ENCODE measurements around the gene NGEF.

DNA sequence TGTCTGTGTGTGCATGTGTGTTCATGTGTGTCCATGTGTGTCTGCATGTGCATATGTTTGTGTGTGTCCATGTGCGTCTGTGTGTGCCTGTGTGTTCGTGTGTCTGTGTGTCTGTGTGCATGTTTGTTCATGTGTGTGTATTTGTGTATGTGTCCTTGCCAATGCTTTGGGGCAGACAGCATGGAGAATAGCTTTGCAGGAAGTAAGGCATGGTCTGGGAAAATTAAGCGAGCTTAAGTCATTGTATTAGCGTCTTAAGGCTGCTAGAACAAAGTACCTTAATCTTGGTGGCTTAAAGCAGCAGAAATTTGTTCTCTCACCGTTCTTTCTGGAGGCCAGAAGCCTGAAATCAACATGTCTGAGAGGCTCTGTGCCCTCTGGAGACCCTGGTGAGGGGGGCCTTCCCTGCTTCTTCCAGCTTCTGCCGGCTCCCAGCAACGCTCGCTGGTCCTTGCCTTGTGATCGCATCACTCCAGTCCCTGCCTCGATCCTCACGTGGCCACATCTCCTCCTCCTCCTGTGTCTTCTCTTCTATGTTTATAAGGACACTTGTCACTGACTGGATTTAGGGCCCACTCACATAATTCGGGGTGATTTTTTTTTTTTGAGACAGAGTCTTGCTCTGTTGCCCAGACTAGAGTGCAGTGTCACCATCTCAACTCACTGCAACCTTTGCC, 23.2 kb upstream of the NGEF start:
- TF ChIP-seq ESRRA (IDR thresholded peaks at IDR 0.05; ENCODE audit: low read length) = no peak
- TF ChIP-seq, protein P1, sequence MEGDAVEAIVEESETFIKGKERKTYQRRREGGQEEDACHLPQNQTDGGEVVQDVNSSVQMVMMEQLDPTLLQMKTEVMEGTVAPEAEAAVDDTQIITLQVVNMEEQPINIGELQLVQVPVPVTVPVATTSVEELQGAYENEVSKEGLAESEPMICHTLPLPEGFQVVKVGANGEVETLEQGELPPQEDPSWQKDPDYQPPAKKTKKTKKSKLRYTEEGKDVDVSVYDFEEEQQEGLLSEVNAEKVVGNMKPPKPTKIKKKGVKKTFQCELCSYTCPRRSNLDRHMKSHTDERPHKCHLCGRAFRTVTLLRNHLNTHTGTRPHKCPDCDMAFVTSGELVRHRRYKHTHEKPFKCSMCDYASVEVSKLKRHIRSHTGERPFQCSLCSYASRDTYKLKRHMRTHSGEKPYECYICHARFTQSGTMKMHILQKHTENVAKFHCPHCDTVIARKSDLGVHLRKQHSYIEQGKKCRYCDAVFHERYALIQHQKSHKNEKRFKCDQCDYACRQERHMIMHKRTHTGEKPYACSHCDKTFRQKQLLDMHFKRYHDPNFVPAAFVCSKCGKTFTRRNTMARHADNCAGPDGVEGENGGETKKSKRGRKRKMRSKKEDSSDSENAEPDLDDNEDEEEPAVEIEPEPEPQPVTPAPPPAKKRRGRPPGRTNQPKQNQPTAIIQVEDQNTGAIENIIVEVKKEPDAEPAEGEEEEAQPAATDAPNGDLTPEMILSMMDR (IDR thresholded peaks at IDR 0.05 in 2 of 3, conservative IDR thresholded peaks at IDR 0.05 in 1 of 3; ENCODE audit: control insufficient read depth in 2 of 3, extremely low read depth in 1 of 3, insufficient read depth in 1 of 3, low read depth in 3 of 3, low read length in 3 of 3) = no peak
- no peak for TF ChIP-seq TCF7 (IDR thresholded peaks at IDR 0.05; ENCODE audit: borderline replicate concordance)
- TF ChIP-seq EGR1 (IDR thresholded peaks at IDR 0.05; ENCODE audit: borderline replicate concordance in 1 of 2, low read depth in 2 of 2, low read length in 2 of 2) = no peak
- TF ChIP-seq ASH2L (IDR thresholded peaks at IDR 0.05; ENCODE audit: borderline replicate concordance, low read depth) = no peak
- no peak for TF ChIP-seq DPF2 (IDR thresholded peaks at IDR 0.05)
- no peak for TF ChIP-seq JUND (IDR thresholded peaks at IDR 0.05; ENCODE audit: low read depth, low read length)
- TF ChIP-seq, protein P2, sequence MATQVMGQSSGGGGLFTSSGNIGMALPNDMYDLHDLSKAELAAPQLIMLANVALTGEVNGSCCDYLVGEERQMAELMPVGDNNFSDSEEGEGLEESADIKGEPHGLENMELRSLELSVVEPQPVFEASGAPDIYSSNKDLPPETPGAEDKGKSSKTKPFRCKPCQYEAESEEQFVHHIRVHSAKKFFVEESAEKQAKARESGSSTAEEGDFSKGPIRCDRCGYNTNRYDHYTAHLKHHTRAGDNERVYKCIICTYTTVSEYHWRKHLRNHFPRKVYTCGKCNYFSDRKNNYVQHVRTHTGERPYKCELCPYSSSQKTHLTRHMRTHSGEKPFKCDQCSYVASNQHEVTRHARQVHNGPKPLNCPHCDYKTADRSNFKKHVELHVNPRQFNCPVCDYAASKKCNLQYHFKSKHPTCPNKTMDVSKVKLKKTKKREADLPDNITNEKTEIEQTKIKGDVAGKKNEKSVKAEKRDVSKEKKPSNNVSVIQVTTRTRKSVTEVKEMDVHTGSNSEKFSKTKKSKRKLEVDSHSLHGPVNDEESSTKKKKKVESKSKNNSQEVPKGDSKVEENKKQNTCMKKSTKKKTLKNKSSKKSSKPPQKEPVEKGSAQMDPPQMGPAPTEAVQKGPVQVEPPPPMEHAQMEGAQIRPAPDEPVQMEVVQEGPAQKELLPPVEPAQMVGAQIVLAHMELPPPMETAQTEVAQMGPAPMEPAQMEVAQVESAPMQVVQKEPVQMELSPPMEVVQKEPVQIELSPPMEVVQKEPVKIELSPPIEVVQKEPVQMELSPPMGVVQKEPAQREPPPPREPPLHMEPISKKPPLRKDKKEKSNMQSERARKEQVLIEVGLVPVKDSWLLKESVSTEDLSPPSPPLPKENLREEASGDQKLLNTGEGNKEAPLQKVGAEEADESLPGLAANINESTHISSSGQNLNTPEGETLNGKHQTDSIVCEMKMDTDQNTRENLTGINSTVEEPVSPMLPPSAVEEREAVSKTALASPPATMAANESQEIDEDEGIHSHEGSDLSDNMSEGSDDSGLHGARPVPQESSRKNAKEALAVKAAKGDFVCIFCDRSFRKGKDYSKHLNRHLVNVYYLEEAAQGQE (IDR thresholded peaks at IDR 0.05; ENCODE audit: low read depth, low read length) = no peak
- TF ChIP-seq ZNF207 (IDR thresholded peaks at IDR 0.05; ENCODE audit: borderline replicate concordance) = no peak
